Keratinocyte (primary cell): ENCODE data around the gene RBFOX2. TPM values are rescaled to one million over a fixed set of nuclear protein-coding genes. Genes with fewer than 3 reads are reported as not detected.
A peak's percentile ranks its signal among the peaks of the same experiment; 100 is the strongest.

Experiments
- DNase-seq: peaks from one replicate; pipeline ENCODE4 v3.0.0-alpha.2; 2011; ENCODE audit warnings: low read depth, missing footprints, low spot score
- FAIRE-seq: peaks from 2 replicates; lab custom pipeline; 2011; peaks lifted over from hg19 to GRCh38; lab: Jason Lieb, UNC
- H2AFZ ChIP-seq: 2 replicates; pipeline ENCODE4 v1.6.0; 2012; ENCODE audit warnings: low read length, control low read depth, inconsistent platforms; ENCODE audit not compliant: control insufficient read depth
- H3K27ac ChIP-seq: 2 replicates; pipeline ENCODE4 v1.5.1; 2011; ENCODE audit warnings: low read length; ENCODE audit not compliant: control insufficient read depth, insufficient read depth
- H3K27me3 ChIP-seq: 3 replicates; pipeline ENCODE4 v1.6.0; 2011; ENCODE audit warnings: low read length; ENCODE audit not compliant: control insufficient read depth, insufficient read depth; ENCODE audit errors: extremely low read depth
- H3K36me3 ChIP-seq, 2 experiments: 2 replicates in 1 of 2; 3 replicates in 1 of 2; pipeline ENCODE4 v1.5.1; 2011; ENCODE audit warnings: low read length in 2 of 2, mild to moderate bottlenecking in 1 of 2; ENCODE audit not compliant: control insufficient read depth in 2 of 2, insufficient read depth in 2 of 2; ENCODE audit errors: extremely low read depth in 1 of 2
- H3K4me1 ChIP-seq: 3 replicates; pipeline ENCODE4 v1.5.1; 2011; ENCODE audit warnings: low read length; ENCODE audit not compliant: control insufficient read depth, insufficient read depth; ENCODE audit errors: extremely low read depth
- H3K4me2 ChIP-seq: 3 replicates; pipeline ENCODE4 v1.6.0; 2011; ENCODE audit warnings: low read depth, low read length; ENCODE audit not compliant: control insufficient read depth, insufficient read depth; ENCODE audit errors: extremely low read depth
- H3K4me3 ChIP-seq, 3 experiments: fragments of 200-600 bp in 1 of 3; sonication (generic) in 1 of 3; 2 replicates in 2 of 3; 3 replicates in 1 of 3; pipeline ENCODE4 v1.5.1; 2011 to 2016; ENCODE audit warnings: low read length in 3 of 3, mild to moderate bottlenecking in 3 of 3, control low read depth in 2 of 3, inconsistent platforms in 1 of 3, low read depth in 1 of 3, mixed read lengths in 1 of 3, mixed run types in 1 of 3, moderate library complexity in 1 of 3; ENCODE audit not compliant: control insufficient read depth in 2 of 3, insufficient read depth in 2 of 3; ENCODE audit errors: extremely low read depth in 1 of 3
- H3K79me2 ChIP-seq: 2 replicates; pipeline ENCODE4 v1.6.0; 2012; ENCODE audit warnings: low read length; ENCODE audit not compliant: control insufficient read depth, insufficient read depth
- H3K9ac ChIP-seq: 3 replicates; pipeline ENCODE4 v1.6.0; 2011; ENCODE audit warnings: low read length; ENCODE audit not compliant: control insufficient read depth, insufficient read depth; ENCODE audit errors: extremely low read depth
- H3K9me1 ChIP-seq: 3 replicates; pipeline ENCODE4 v1.6.0; 2011; ENCODE audit warnings: low read length; ENCODE audit not compliant: control insufficient read depth, insufficient read depth; ENCODE audit errors: extremely low read depth
- H3K9me3 ChIP-seq: 2 replicates; pipeline ENCODE4 v1.5.1; 2012; ENCODE audit warnings: low read depth, low read length; ENCODE audit not compliant: control insufficient read depth
- H4K20me1 ChIP-seq: 3 replicates; pipeline ENCODE4 v1.6.0; 2011; ENCODE audit warnings: low read length; ENCODE audit not compliant: control insufficient read depth, insufficient read depth; ENCODE audit errors: extremely low read depth
- EZH2 ChIP-seq: IDR thresholded peaks from one replicate; pipeline ENCODE4 v1.6.1; 2012; ENCODE audit warnings: inconsistent platforms, mild to moderate bottlenecking, low read length, moderate library complexity
- dilution Hi-C: fragments of 300-500 bp; cut with MboI; formaldehyde crosslinking; loops from one replicate; pipeline ENCODE4 v1.7.0; 2020; ENCODE audit warnings: low sequenced_read_pairs; ENCODE audit not compliant: extremely low pct_ligation_motif_present
- polyA plus RNA-seq, 5 experiments: library from polyadenylated mRNA; depleted of rRNA in 3 of 5; stranded (reverse) in 3 of 5; stranded (forward) in 1 of 5; unstranded in 1 of 5; fragments of >200 nt; gene quantifications; 1 replicate in 1 of 5; 2 replicates in 3 of 5; 3 replicates in 1 of 5; pipeline versions ENCODE4 v1.2.1 to v1.2.3, GENCODE V29; 2011 to 2012; ENCODE audit warnings: missing spikeins in 2 of 5, low read depth in 1 of 5, low replicate concordance in 1 of 5
- TF ChIP-seq, protein P1 (sequence below), 3 experiments: IDR thresholded peaks in 1 of 3; conservative IDR thresholded peaks in 1 of 3; optimal IDR thresholded peaks in 1 of 3; 2 replicates in 2 of 3; 3 replicates in 1 of 3; pipeline versions ENCODE3 to v1.5.1; 2011; ENCODE audit warnings: low read length in 3 of 3, mild to moderate bottlenecking in 3 of 3, moderate library complexity in 2 of 3, control low read depth in 1 of 3, inconsistent platforms in 1 of 3; ENCODE audit not compliant: insufficient read depth in 2 of 3; ENCODE audit errors: extremely low read depth in 1 of 3

The RBFOX2 gene
- polyA plus RNA-seq, 1 donor (not counting 4 experiments of a cell fraction or from before 2014, with no cell fraction given), result 118 TPM

DNA sequence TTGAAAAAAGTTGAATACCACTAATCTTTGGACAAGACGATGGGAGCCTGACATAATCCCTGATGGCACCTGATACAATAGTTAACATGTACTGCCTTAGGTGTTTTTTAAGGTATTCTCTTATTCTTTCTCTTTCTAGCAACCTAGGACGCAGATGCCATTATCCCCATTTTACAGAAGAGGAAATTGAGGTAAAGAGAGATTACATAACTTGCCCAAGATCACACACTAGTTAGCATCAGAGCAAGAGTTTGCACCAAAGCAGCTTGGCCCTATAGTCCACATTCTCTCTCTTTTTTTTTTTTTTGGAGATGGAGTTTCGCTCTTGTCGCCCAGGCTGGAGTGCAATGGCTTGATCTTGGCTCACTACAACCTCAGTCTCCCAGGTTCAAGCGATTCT is 35.7 kb upstream of the RBFOX2 start:
- TF ChIP-seq EZH2, result no peak
- dilution Hi-C loops, result no loop called here

DNA sequence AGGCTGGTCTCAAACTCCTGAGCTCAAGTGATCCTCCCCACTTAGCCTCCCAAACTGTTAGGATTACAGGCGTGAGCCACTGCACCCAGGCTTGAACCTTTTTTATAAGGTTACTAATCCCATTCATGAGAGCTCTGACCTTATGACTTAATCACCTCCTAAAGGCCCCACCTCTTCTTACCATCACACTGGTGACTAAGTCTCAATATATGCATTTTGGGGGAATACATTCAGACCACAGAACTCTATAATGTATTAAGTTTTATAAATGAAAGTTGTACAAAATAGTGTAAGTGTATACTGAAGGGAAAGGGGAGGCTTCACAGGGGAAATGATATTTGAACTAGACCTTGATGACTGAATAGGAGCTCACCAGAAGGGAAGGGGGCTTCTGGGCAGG is 28.4 kb upstream of the RBFOX2 start:
- Histone ChIP-seq H2AFZ (no peak overlapping the region), H3K27ac (peak overlapping the region; percentile 36), H3K9me1 (no peaks in the 10 kb centered on the region), H3K9ac (no peak overlapping the region), H3K4me2 (peak overlapping the region; percentile 8), H3K9me3 (no peaks in the 10 kb centered on the region), H3K36me3 (no peaks in the 10 kb centered on the region), H3K79me2 (no peaks in the 10 kb centered on the region), H3K27me3 (no peaks in the 10 kb centered on the region), H3K4me3 (no peak overlapping the region), H3K4me1 (peaks cover 28% of the 10 kb centered on the region), H4K20me1 (no peaks in the 10 kb centered on the region)
- no peak for DNase-seq
- no peak for TF ChIP-seq EZH2
- TF ChIP-seq, protein P1, sequence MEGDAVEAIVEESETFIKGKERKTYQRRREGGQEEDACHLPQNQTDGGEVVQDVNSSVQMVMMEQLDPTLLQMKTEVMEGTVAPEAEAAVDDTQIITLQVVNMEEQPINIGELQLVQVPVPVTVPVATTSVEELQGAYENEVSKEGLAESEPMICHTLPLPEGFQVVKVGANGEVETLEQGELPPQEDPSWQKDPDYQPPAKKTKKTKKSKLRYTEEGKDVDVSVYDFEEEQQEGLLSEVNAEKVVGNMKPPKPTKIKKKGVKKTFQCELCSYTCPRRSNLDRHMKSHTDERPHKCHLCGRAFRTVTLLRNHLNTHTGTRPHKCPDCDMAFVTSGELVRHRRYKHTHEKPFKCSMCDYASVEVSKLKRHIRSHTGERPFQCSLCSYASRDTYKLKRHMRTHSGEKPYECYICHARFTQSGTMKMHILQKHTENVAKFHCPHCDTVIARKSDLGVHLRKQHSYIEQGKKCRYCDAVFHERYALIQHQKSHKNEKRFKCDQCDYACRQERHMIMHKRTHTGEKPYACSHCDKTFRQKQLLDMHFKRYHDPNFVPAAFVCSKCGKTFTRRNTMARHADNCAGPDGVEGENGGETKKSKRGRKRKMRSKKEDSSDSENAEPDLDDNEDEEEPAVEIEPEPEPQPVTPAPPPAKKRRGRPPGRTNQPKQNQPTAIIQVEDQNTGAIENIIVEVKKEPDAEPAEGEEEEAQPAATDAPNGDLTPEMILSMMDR (optimal IDR thresholded peaks at IDR 0.05 in 1 of 3, IDR thresholded peaks at IDR 0.05 in 1 of 3, conservative IDR thresholded peaks at IDR 0.05 in 1 of 3; ENCODE audit: extremely low read depth in 1 of 3, insufficient read depth in 2 of 3, low read length in 3 of 3), result no peak
- dilution Hi-C loops, result no loop called here
- FAIRE-seq, result peak; percentile 55

More for the DNA sequence above, 35.7 kb upstream of the RBFOX2 start:
- Histone ChIP-seq H3K4me1 (peaks cover 6% of the 10 kb centered on the region), H3K36me3 (no peaks in the 10 kb centered on the region), H4K20me1 (no peaks in the 10 kb centered on the region), H3K4me2 (no peak overlapping the region), H3K9me1 (no peaks in the 10 kb centered on the region), H3K9me3 (no peaks in the 10 kb centered on the region), H3K27ac (no peak overlapping the region), H3K9ac (no peak overlapping the region), H3K27me3 (no peaks in the 10 kb centered on the region), H2AFZ (no peak overlapping the region), H3K79me2 (no peaks in the 10 kb centered on the region), H3K4me3 (no peak overlapping the region)
- DNase-seq, result no peak
- FAIRE-seq, result no peak
